ENCODE measurements around the gene NLGN1. TPM values are rescaled to one million over a fixed set of nuclear protein-coding genes. Genes with fewer than 3 reads are reported as not detected.

The NLGN1 gene
- total RNA-seq, 1 donor from 2014 or later, result 50.2 TPM

GRCh38 chr3:173793963-173794362 is 396.4 kb downstream of the NLGN1 start:
- Mint-ChIP-seq H3K9me3 (ENCODE audit: unreplicated experiment) (no peaks in the 10 kb centered on the region), H3K27me3 (ENCODE audit: unreplicated experiment) (peaks cover 3% of the 10 kb centered on the region), H3K27ac (ENCODE audit: unreplicated experiment) (no peak overlapping the region), H3K4me1 (ENCODE audit: low read depth, unreplicated experiment) (peaks cover 22% of the 10 kb centered on the region), H3K36me3 (ENCODE audit: unreplicated experiment) (no peaks in the 10 kb centered on the region), H3K4me3 (ENCODE audit: unreplicated experiment) (no peak overlapping the region)
- no peak for TF ChIP-seq CTCF (IDR thresholded peaks at IDR 0.05; ENCODE audit: partially characterized antibody, unreplicated experiment)
- DNase-seq, result no peak

GRCh38 chr3:173796405-173796804 is 398.9 kb downstream of the NLGN1 start:
- no peaks in the 10 kb centered on the region for H3K9me3 Mint-ChIP-seq (ENCODE audit: unreplicated experiment)
- DNase-seq, result no peak
- no peak for TF ChIP-seq CTCF (IDR thresholded peaks at IDR 0.05; ENCODE audit: partially characterized antibody, unreplicated experiment)
- H3K4me1 Mint-ChIP-seq (ENCODE audit: low read depth, unreplicated experiment), result peaks cover 27% of the 10 kb centered on the region
- peaks cover 3% of the 10 kb centered on the region for H3K27me3 Mint-ChIP-seq (ENCODE audit: unreplicated experiment)
- no peak overlapping the region for H3K4me3 Mint-ChIP-seq (ENCODE audit: unreplicated experiment)
- H3K36me3 Mint-ChIP-seq (ENCODE audit: unreplicated experiment), result no peaks in the 10 kb centered on the region
- peak overlapping the region; percentile 94 for H3K27ac Mint-ChIP-seq (ENCODE audit: unreplicated experiment)

GRCh38 chr3:173796890-173797289 is 399.3 kb downstream of the NLGN1 start:
- peak overlapping the region; percentile 0 for H3K4me3 Mint-ChIP-seq (ENCODE audit: unreplicated experiment)
- DNase-seq, result no peak
- TF ChIP-seq CTCF (IDR thresholded peaks at IDR 0.05; ENCODE audit: partially characterized antibody, unreplicated experiment), result no peak
- H3K4me1 Mint-ChIP-seq (ENCODE audit: low read depth, unreplicated experiment), result peaks cover 27% of the 10 kb centered on the region
- H3K9me3 Mint-ChIP-seq (ENCODE audit: unreplicated experiment), result no peaks in the 10 kb centered on the region
- H3K36me3 Mint-ChIP-seq (ENCODE audit: unreplicated experiment), result no peaks in the 10 kb centered on the region
- peaks cover 3% of the 10 kb centered on the region for H3K27me3 Mint-ChIP-seq (ENCODE audit: unreplicated experiment)
- H3K27ac Mint-ChIP-seq (ENCODE audit: unreplicated experiment), result peak overlapping the region; percentile 94

GRCh38 chr3:173799060-173799816 is 401.7 kb downstream of the NLGN1 start:
- H3K27ac Mint-ChIP-seq (ENCODE audit: unreplicated experiment), result no peak overlapping the region
- H3K4me3 Mint-ChIP-seq (ENCODE audit: unreplicated experiment), result no peak overlapping the region
- H3K9me3 Mint-ChIP-seq (ENCODE audit: unreplicated experiment), result no peaks in the 10 kb centered on the region
- no peak for TF ChIP-seq CTCF (IDR thresholded peaks at IDR 0.05; ENCODE audit: partially characterized antibody, unreplicated experiment)
- H3K36me3 Mint-ChIP-seq (ENCODE audit: unreplicated experiment), result no peaks in the 10 kb centered on the region
- no peak for DNase-seq
- peaks cover 27% of the 10 kb centered on the region for H3K4me1 Mint-ChIP-seq (ENCODE audit: low read depth, unreplicated experiment)
- peaks cover 3% of the 10 kb centered on the region for H3K27me3 Mint-ChIP-seq (ENCODE audit: unreplicated experiment)

GRCh38 chr3:173800154-173800553 is 402.6 kb downstream of the NLGN1 start:
- Mint-ChIP-seq H3K4me3 (ENCODE audit: unreplicated experiment) (no peak overlapping the region), H3K4me1 (ENCODE audit: low read depth, unreplicated experiment) (peaks cover 27% of the 10 kb centered on the region), H3K27me3 (ENCODE audit: unreplicated experiment) (peaks cover 3% of the 10 kb centered on the region), H3K36me3 (ENCODE audit: unreplicated experiment) (no peaks in the 10 kb centered on the region), H3K27ac (ENCODE audit: unreplicated experiment) (no peak overlapping the region), H3K9me3 (ENCODE audit: unreplicated experiment) (no peaks in the 10 kb centered on the region)
- no peak for TF ChIP-seq CTCF (IDR thresholded peaks at IDR 0.05; ENCODE audit: partially characterized antibody, unreplicated experiment)
- no peak for DNase-seq
